Sigmoid colon (tissue), 4 donors: Measurements from ENCODE around the gene ZNF865.

Experiments
- EP300 ChIP-seq, 4 donors: sonication (generic); formaldehyde crosslinking; IDR thresholded peaks; one replicate each; pipeline ENCODE4 v1.6.1; 2017; ENCODE audit warnings: antibody characterized with exemption in 4 of 4
- POLR2AphosphoS5 ChIP-seq, 4 donors: sonication (generic); formaldehyde crosslinking; IDR thresholded peaks; one replicate each; pipeline ENCODE4 v1.6.1; 2017; ENCODE audit warnings: antibody characterized with exemption in 4 of 4
- TF ChIP-seq, protein P1 (sequence below), 4 experiments: fragments of 450-650 bp in 3 of 4; fragments of 200-600 bp in 1 of 4; IDR thresholded peaks; one replicate each; pipeline ENCODE4 v1.5.1; 2016 to 2019; ENCODE audit warnings: antibody characterized with exemption in 4 of 4, mild to moderate bottlenecking in 3 of 4, moderate library complexity in 2 of 4

DNA sequence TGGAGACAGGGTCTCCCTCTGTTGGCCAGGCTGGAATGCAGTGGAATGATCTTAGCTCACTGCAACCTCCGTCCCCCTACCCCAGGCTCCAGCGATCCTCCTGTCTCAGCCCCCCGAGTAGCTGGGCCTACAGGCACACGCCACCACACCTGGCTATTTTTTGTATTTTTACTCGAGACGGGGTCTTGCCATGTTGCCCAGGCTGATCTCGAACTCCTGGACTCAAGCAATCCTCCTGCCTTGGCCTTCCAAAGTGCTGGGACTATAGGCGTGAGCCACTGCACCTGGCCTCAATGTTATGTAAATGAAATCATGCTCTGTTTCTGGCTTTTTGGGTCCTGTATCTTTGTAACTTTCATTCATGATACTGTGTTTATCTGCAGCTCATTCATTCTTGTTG, 16.7 kb upstream of the ZNF865 start:
- TF ChIP-seq, protein P1, sequence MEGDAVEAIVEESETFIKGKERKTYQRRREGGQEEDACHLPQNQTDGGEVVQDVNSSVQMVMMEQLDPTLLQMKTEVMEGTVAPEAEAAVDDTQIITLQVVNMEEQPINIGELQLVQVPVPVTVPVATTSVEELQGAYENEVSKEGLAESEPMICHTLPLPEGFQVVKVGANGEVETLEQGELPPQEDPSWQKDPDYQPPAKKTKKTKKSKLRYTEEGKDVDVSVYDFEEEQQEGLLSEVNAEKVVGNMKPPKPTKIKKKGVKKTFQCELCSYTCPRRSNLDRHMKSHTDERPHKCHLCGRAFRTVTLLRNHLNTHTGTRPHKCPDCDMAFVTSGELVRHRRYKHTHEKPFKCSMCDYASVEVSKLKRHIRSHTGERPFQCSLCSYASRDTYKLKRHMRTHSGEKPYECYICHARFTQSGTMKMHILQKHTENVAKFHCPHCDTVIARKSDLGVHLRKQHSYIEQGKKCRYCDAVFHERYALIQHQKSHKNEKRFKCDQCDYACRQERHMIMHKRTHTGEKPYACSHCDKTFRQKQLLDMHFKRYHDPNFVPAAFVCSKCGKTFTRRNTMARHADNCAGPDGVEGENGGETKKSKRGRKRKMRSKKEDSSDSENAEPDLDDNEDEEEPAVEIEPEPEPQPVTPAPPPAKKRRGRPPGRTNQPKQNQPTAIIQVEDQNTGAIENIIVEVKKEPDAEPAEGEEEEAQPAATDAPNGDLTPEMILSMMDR (IDR thresholded peaks at IDR 0.05) = no peak
- TF ChIP-seq EP300 (IDR thresholded peaks at IDR 0.05) = no peak
- TF ChIP-seq POLR2AphosphoS5 (IDR thresholded peaks at IDR 0.05) = no peak
